CD4-positive, CD25-positive, alpha-beta regulatory T cell (primary cell): ENCODE results near the gene PPFIA1. TPM values are rescaled to one million over a fixed set of nuclear protein-coding genes. Genes with fewer than 3 reads are reported as not detected.

Experiments
- ATAC-seq, 2 donors: fragments of 150-1000 bp; cut with Tn5 transposase; one replicate each; pipeline ENCODE4 v1.10.0; 2021; ENCODE audit warnings: low read depth in 2 of 2, moderate number of reproducible peaks in 2 of 2, moderate library complexity in 1 of 2
- DNase-seq, 3 donors: peaks; one replicate each; pipeline versions ENCODE4 v3.0.0 to v3.0.0-alpha.2; 2012 to 2022; ENCODE audit warnings: mixed read lengths in 1 of 3
- H3K27ac ChIP-seq: one replicate; pipeline ENCODE4 v1.7.0; 2013; ENCODE audit warnings: mild to moderate bottlenecking, low read length; ENCODE audit not compliant: insufficient read depth, poor library complexity, severe bottlenecking
- H3K27me3 ChIP-seq: one replicate; pipeline ENCODE4 v1.7.0; 2013; ENCODE audit warnings: low read length; ENCODE audit not compliant: control insufficient read depth, insufficient read depth
- H3K36me3 ChIP-seq: one replicate; pipeline ENCODE4 v1.7.0; 2013; ENCODE audit warnings: mild to moderate bottlenecking, low read length, moderate library complexity; ENCODE audit not compliant: control insufficient read depth, insufficient read depth
- H3K4me1 ChIP-seq: 2 replicates; pipeline ENCODE4 v1.7.0; 2013; ENCODE audit warnings: mild to moderate bottlenecking, low read length; ENCODE audit not compliant: insufficient read depth, control insufficient read depth, poor library complexity, severe bottlenecking
- H3K4me3 ChIP-seq: one replicate; pipeline ENCODE4 v1.7.0; 2013; ENCODE audit warnings: low read depth, mild to moderate bottlenecking, low read length, moderate library complexity
- H3K9me3 ChIP-seq, 2 experiments: 1 replicate in 1 of 2; 2 replicates in 1 of 2; pipeline ENCODE4 v1.7.0; 2013; ENCODE audit warnings: low read length in 2 of 2, mild to moderate bottlenecking in 1 of 2, moderate library complexity in 1 of 2; ENCODE audit not compliant: control insufficient read depth in 2 of 2
- H3K27ac Mint-ChIP-seq, 3 donors: one replicate each; pipeline ENCODE4 v1.8.0; 2020 to 2022; ENCODE audit warnings: mild to moderate bottlenecking in 3 of 3, mixed read lengths in 3 of 3, moderate library complexity in 2 of 3
- H3K27me3 Mint-ChIP-seq: one replicate; pipeline ENCODE4 v1.8.0; 2022; ENCODE audit warnings: mild to moderate bottlenecking, mixed read lengths
- H3K36me3 Mint-ChIP-seq: one replicate; pipeline ENCODE4 v1.8.0; 2020; ENCODE audit warnings: mixed read lengths
- H3K4me1 Mint-ChIP-seq, 4 donors: one replicate each; pipeline ENCODE4 v1.8.0; 2020 to 2022; ENCODE audit warnings: mixed read lengths in 4 of 4, mild to moderate bottlenecking in 1 of 4
- H3K4me3 Mint-ChIP-seq, 4 donors: one replicate each; pipeline ENCODE4 v1.8.0; 2020 to 2022; ENCODE audit warnings: mild to moderate bottlenecking in 4 of 4, mixed read lengths in 4 of 4, moderate library complexity in 3 of 4
- H3K9me3 Mint-ChIP-seq, 7 donors: one replicate each; pipeline ENCODE4 v1.8.0; 2020 to 2022; ENCODE audit warnings: mixed read lengths in 7 of 7, mild to moderate bottlenecking in 3 of 7, moderate library complexity in 2 of 7
- polyA plus RNA-seq, 4 donors: library from polyadenylated mRNA; unstranded; fragments of 300-500 nt; fragmentation: Illumina TruSeq; gene quantifications; one replicate each; pipeline ENCODE4 v1.2.3, GENCODE V29; 2021
- total RNA-seq: library from RNA; stranded (reverse); gene quantifications from one replicate; pipeline ENCODE4 v1.2.3, GENCODE V29; 2022

Gene PPFIA1
- total and polyA plus RNA-seq, 5 donors from 2014 or later = 7.9 to 62.6 (median 11.3) TPM

GRCh38 chr11:70352601-70353000, 82.1 kb downstream of the PPFIA1 start:
- ATAC-seq = no peak
- Mint-ChIP-seq H3K27me3 (peaks cover 4% of the 10 kb centered on the region), H3K9me3 (no peaks in the 10 kb centered on the region), H3K4me1 (no peaks in the 10 kb centered on the region), H3K27ac (peak overlapping the region in 1 of 3 donors; percentile 66), H3K36me3 (peaks cover 60% of the 10 kb centered on the region), H3K4me3 (no peak overlapping the region)
- Histone ChIP-seq H3K27ac (no peak overlapping the region), H3K9me3 (no peaks in the 10 kb centered on the region), H3K4me1 (no peaks in the 10 kb centered on the region), H3K27me3 (no peaks in the 10 kb centered on the region), H3K4me3 (no peak overlapping the region), H3K36me3 (peaks cover 67% of the 10 kb centered on the region)
- no peak for DNase-seq

- H3K27ac Mint-ChIP-seq = no peak overlapping the region
- ATAC-seq (no peak), DNase-seq (no peak)
- no peaks in the 10 kb centered on the region for H3K9me3 ChIP-seq
- no peaks in the 10 kb centered on the region for H3K4me1 ChIP-seq
- no peaks in the 10 kb centered on the region for H3K9me3 Mint-ChIP-seq
- H3K27ac ChIP-seq = no peak overlapping the region
- H3K36me3 Mint-ChIP-seq = peaks cover 59% of the 10 kb centered on the region
- H3K4me1 Mint-ChIP-seq = no peaks in the 10 kb centered on the region
- peaks cover 65% of the 10 kb centered on the region for H3K36me3 ChIP-seq
- peaks cover 4% of the 10 kb centered on the region for H3K27me3 Mint-ChIP-seq
- H3K4me3 ChIP-seq = no peak overlapping the region
- H3K4me3 Mint-ChIP-seq = no peak overlapping the region
- H3K27me3 ChIP-seq = no peaks in the 10 kb centered on the region
Observed at GRCh38 chr11:70353329-70353728, 82.8 kb downstream of the PPFIA1 start.

- H3K27ac ChIP-seq = no peak overlapping the region
- peaks cover 63% of the 10 kb centered on the region for H3K36me3 ChIP-seq
- DNase-seq (no peak), ATAC-seq (no peak)
- no peaks in the 10 kb centered on the region for H3K27me3 ChIP-seq
- no peaks in the 10 kb centered on the region for H3K4me1 Mint-ChIP-seq
- no peaks in the 10 kb centered on the region for H3K9me3 ChIP-seq
- peaks cover 57% of the 10 kb centered on the region for H3K36me3 Mint-ChIP-seq
- H3K4me1 ChIP-seq = no peaks in the 10 kb centered on the region
- no peak overlapping the region for H3K27ac Mint-ChIP-seq
- peaks cover 4% of the 10 kb centered on the region for H3K27me3 Mint-ChIP-seq
- H3K9me3 Mint-ChIP-seq = no peaks in the 10 kb centered on the region
- H3K4me3 Mint-ChIP-seq = no peak overlapping the region
- H3K4me3 ChIP-seq = no peak overlapping the region
Observed at GRCh38 chr11:70353900-70354568, 83.5 kb downstream of the PPFIA1 start.

- H3K36me3 ChIP-seq = peaks cover 65% of the 10 kb centered on the region
- peaks cover 59% of the 10 kb centered on the region for H3K36me3 Mint-ChIP-seq
- H3K27ac Mint-ChIP-seq = no peak overlapping the region
Observed at GRCh38 chr11:70354629-70355028, 84.1 kb downstream of the PPFIA1 start.

GRCh38 chr11:70358753-70359152, 88.3 kb downstream of the PPFIA1 start:
- peaks cover 82% of the 10 kb centered on the region for H3K36me3 ChIP-seq
- no peak overlapping the region for H3K27ac ChIP-seq
- Mint-ChIP-seq H3K27me3 (peaks cover 4% of the 10 kb centered on the region), H3K4me1 (no peaks in the 10 kb centered on the region), H3K9me3 (no peaks in the 10 kb centered on the region), H3K36me3 (peaks cover 61% of the 10 kb centered on the region), H3K27ac (no peak overlapping the region), H3K4me3 (no peak overlapping the region)
- DNase-seq (no peak), ATAC-seq (no peak)
- H3K9me3 ChIP-seq = no peaks in the 10 kb centered on the region
- no peak overlapping the region for H3K4me3 ChIP-seq
- H3K27me3 ChIP-seq = no peaks in the 10 kb centered on the region
- no peaks in the 10 kb centered on the region for H3K4me1 ChIP-seq

More at GRCh38 chr11:70354629-70355028, 84.1 kb downstream of the PPFIA1 start:
- no peaks in the 10 kb centered on the region for H3K4me1 ChIP-seq
- H3K27ac ChIP-seq = no peak overlapping the region
- H3K9me3 Mint-ChIP-seq = no peaks in the 10 kb centered on the region
- no peaks in the 10 kb centered on the region for H3K4me1 Mint-ChIP-seq
- no peaks in the 10 kb centered on the region for H3K27me3 ChIP-seq
- no peak overlapping the region for H3K4me3 Mint-ChIP-seq
- peaks cover 4% of the 10 kb centered on the region for H3K27me3 Mint-ChIP-seq
- H3K9me3 ChIP-seq = no peaks in the 10 kb centered on the region
- H3K4me3 ChIP-seq = no peak overlapping the region
- DNase-seq (no peak), ATAC-seq (no peak)

- H3K27me3 Mint-ChIP-seq = no peaks in the 10 kb centered on the region
Observed at GRCh38 chr11:70359451-70360205, 89.1 kb downstream of the PPFIA1 start.

GRCh38 chr11:70360211-70360610, 89.7 kb downstream of the PPFIA1 start:
- Mint-ChIP-seq H3K36me3 (peaks cover 60% of the 10 kb centered on the region), H3K9me3 (no peaks in the 10 kb centered on the region), H3K4me1 (peaks cover 8 to 10% (median 8%) of the 10 kb centered on the region in 4 donors), H3K27me3 (no peaks in the 10 kb centered on the region), H3K27ac (no peak overlapping the region), H3K4me3 (no peak overlapping the region)
- Histone ChIP-seq H3K4me1 (peaks cover 8% of the 10 kb centered on the region), H3K9me3 (no peaks in the 10 kb centered on the region), H3K4me3 (no peak overlapping the region), H3K36me3 (peaks cover 68% of the 10 kb centered on the region), H3K27ac (no peak overlapping the region), H3K27me3 (no peaks in the 10 kb centered on the region)
- DNase-seq = no peak
- ATAC-seq = no peak

More at GRCh38 chr11:70359451-70360205, 89.1 kb downstream of the PPFIA1 start:
- Mint-ChIP-seq H3K27ac (no peak overlapping the region), H3K4me3 (no peak overlapping the region), H3K4me1 (peaks cover 2 to 4% (median 3%) of the 10 kb centered on the region in 4 donors), H3K9me3 (no peaks in the 10 kb centered on the region), H3K36me3 (peaks cover 58% of the 10 kb centered on the region)
- Histone ChIP-seq H3K27me3 (no peaks in the 10 kb centered on the region), H3K4me1 (peaks cover 3% of the 10 kb centered on the region), H3K36me3 (peaks cover 73% of the 10 kb centered on the region), H3K9me3 (no peaks in the 10 kb centered on the region), H3K4me3 (no peak overlapping the region), H3K27ac (no peak overlapping the region)
- DNase-seq (no peak), ATAC-seq (no peak)
